Choroid plexus epithelial cell (primary cell): Measurements from ENCODE around the gene TRIM4.
"Not testable (repeated sequence)": the region's sequence is repeated elsewhere in the genome, so short reads cannot be mapped to it uniquely, and the experiment has no call there.

ENCODE experiments used
- DNase-seq: peaks from one replicate; pipeline ENCODE4 v3.0.0-alpha.2; 2010; ENCODE audit warnings: low read depth
- H3K4me3 ChIP-seq: 2 replicates; pipeline ENCODE4 v1.5.1; 2011; ENCODE audit warnings: low read depth, mild to moderate bottlenecking, control low read depth, low read length, moderate library complexity
- TF ChIP-seq, protein P1 (sequence below): conservative IDR thresholded peaks from 2 replicates; pipeline ENCODE4 v1.5.1; 2011; ENCODE audit warnings: low read depth, mild to moderate bottlenecking, control low read depth, inconsistent platforms, low read length, moderate library complexity

TRIM4 gene

GRCh38 chr7:99947608-99948007 is 28.3 kb upstream of the TRIM4 start:
- no peak for DNase-seq
- no peak overlapping the region for H3K4me3 ChIP-seq
- TF ChIP-seq, protein P1, sequence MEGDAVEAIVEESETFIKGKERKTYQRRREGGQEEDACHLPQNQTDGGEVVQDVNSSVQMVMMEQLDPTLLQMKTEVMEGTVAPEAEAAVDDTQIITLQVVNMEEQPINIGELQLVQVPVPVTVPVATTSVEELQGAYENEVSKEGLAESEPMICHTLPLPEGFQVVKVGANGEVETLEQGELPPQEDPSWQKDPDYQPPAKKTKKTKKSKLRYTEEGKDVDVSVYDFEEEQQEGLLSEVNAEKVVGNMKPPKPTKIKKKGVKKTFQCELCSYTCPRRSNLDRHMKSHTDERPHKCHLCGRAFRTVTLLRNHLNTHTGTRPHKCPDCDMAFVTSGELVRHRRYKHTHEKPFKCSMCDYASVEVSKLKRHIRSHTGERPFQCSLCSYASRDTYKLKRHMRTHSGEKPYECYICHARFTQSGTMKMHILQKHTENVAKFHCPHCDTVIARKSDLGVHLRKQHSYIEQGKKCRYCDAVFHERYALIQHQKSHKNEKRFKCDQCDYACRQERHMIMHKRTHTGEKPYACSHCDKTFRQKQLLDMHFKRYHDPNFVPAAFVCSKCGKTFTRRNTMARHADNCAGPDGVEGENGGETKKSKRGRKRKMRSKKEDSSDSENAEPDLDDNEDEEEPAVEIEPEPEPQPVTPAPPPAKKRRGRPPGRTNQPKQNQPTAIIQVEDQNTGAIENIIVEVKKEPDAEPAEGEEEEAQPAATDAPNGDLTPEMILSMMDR, result no peak

GRCh38 chr7:99944497-99945070 is 25.3 kb upstream of the TRIM4 start:
- no peak overlapping the region for H3K4me3 ChIP-seq
- TF ChIP-seq, protein P1, result no peak
- DNase-seq, result no peak

GRCh38 chr7:99943641-99944496 is 24.5 kb upstream of the TRIM4 start:
- H3K4me3 ChIP-seq, result no peak overlapping the region
- DNase-seq, result no peak
- TF ChIP-seq, protein P1, result no peak

DNA sequence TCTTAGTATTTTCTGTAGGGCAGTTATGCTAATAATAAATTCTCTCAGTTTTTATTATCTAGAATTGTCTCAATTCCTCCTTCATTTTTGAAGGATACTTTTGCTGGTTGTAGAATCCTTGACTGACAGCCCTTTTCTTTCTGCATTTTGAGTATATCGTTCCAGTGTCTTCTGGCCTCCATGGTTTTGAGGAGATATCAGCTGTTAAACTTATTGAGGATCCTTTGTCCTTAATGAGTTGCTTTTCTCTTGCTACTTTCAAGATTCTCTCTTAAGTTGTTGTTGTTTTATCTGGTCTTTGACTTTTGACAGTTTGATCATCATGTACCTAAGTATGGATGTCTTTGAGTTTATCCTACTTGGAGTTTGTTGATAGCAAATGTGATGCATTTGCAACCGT is 19.0 kb upstream of the TRIM4 start:
- TF ChIP-seq, protein P1, result no peak
- H3K4me3 ChIP-seq, result no peak overlapping the region
- DNase-seq, result no peak

DNA sequence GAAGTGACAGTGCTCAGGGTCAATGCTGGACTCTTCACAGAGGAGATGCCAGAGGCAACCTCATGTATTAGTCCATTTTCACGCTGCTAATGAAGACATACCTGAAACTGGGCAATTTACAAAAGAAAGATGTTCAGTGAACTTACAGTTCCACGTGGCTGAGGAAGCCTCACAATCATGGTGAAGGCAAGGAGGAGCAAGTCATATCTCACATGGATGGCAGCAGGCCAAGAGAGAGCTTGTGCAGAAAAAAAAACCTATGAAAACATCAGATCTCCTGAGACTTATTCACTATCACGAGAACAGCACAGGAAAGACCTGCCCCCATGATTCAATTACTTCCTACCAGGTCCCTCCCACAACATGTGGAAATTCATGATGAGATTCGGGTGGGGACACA is 15.7 kb upstream of the TRIM4 start:
- DNase-seq, result peak; percentile 38

GRCh38 chr7:99930376-99930775 is 11.0 kb upstream of the TRIM4 start:
- no peak for DNase-seq
- TF ChIP-seq, protein P1, result no peak
- H3K4me3 ChIP-seq, result no peak overlapping the region

More for the DNA sequence above, 15.7 kb upstream of the TRIM4 start:
- H3K4me3 ChIP-seq, result not testable (repeated sequence)

DNA sequence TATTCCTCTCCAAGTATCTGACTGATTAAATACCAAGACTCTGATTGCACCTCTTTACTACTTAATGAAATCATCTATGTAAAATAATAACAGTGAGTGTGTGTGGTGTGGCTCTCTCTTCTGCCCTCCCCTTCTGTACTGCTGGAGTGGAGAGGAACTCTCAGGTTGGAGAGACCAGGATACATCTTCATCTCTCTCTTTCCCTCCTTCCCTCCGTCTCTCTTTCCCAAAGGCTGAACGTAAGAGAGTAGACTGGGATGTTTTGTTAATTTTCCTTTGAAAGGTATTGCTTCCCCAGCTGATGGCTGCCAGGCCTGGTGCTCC is 10.4 kb upstream of the TRIM4 start:
- TF ChIP-seq, protein P1, result no peak
- H3K4me3 ChIP-seq, result no peak overlapping the region
- DNase-seq, result no peak
